HepG2 (cell line): ENCODE results near the gene WDR59. TPM values are rescaled to one million over a fixed set of nuclear protein-coding genes. Genes with fewer than 3 reads are reported as not detected.

Experiments used
- ATAC-seq: fragments of 200-7000 bp; cut with Tn5 transposase; 3 replicates; pipeline ENCODE4 v1.9.1; 2020; ENCODE audit warnings: mild to moderate bottlenecking, moderate library complexity
- BruUV-seq: library from RNA; stranded (reverse); fragments of 400-500 nt; replicated peaks from 2 replicates; lab custom pipeline; 2021; lab: Mats Ljungman, UMichigan
- CTCF ChIA-PET: fragments of 300-600 bp; formaldehyde crosslinking; extraction: SDS; loops from one replicate; lab custom pipeline; 2021; ENCODE audit warnings: low total read pairs, inconsistent platforms, low intra/inter-chr PET ratio; lab: Yijun Ruan, JAX
- POLR2A ChIA-PET: fragments of 350-600 bp; sonication (Branson Sonifier 250); formaldehyde crosslinking; loops from one replicate; lab custom pipeline; 2020; ENCODE audit warnings: antibody characterized with exemption, inconsistent platforms; lab: Yijun Ruan, JAX
- DNase-seq: peaks from one replicate; pipeline ENCODE4 v3.0.0-alpha.2; 2015; ENCODE audit warnings: low spot score
- FAIRE-seq: peaks from 3 replicates; lab custom pipeline; 2011; peaks lifted over from hg19 to GRCh38; lab: Jason Lieb, UNC
- H2AFZ ChIP-seq: one replicate; pipeline ENCODE4 v1.6.1; 2011; ENCODE audit warnings: low read length, inconsistent platforms
- H3K27ac ChIP-seq: fragments of 300-600 bp; 3 replicates; pipeline ENCODE4 v1.8.0; 2011; ENCODE audit warnings: mixed run types, mild to moderate bottlenecking, mixed read lengths, low read length, inconsistent platforms; ENCODE audit not compliant: insufficient read depth; ENCODE audit errors: extremely low read length
- H3K27me3 ChIP-seq, 2 experiments: fragments of 200-600 bp in 1 of 2; 2 replicates in 1 of 2; 3 replicates in 1 of 2; pipeline versions ENCODE4 v1.6.0 to v1.8.0; 2011; ENCODE audit warnings: low read length in 2 of 2, mild to moderate bottlenecking in 2 of 2, moderate library complexity in 2 of 2, inconsistent platforms in 1 of 2; ENCODE audit not compliant: insufficient read depth in 2 of 2, control insufficient read depth in 1 of 2
- H3K36me3 ChIP-seq, 2 experiments: fragments of 200-600 bp in 1 of 2; replicated peaks in 1 of 2; 2 replicates in 1 of 2; 3 replicates in 1 of 2; pipeline versions ENCODE4 v1.5.1 to v1.8.0; 2011; ENCODE audit warnings: low read length in 2 of 2, inconsistent platforms in 1 of 2; ENCODE audit not compliant: insufficient read depth in 2 of 2, control insufficient read depth in 1 of 2
- H3K4me1 ChIP-seq: 2 replicates; pipeline ENCODE4 v1.5.1; 2012; ENCODE audit warnings: low read length, inconsistent platforms; ENCODE audit not compliant: insufficient read depth
- H3K4me2 ChIP-seq: 2 replicates; pipeline ENCODE4 v1.6.0; 2011; ENCODE audit warnings: low read depth, low read length, inconsistent platforms
- H3K4me3 ChIP-seq, 3 experiments: fragments of 200-600 bp in 1 of 3; sonication (generic), shearing (Covaris generic) in 1 of 3; replicated peaks in 1 of 3; 2 replicates each; pipeline ENCODE4 v1.5.1; 2011 to 2016; ENCODE audit warnings: low read length in 3 of 3, inconsistent platforms in 2 of 3, low read depth in 2 of 3, mild to moderate bottlenecking in 2 of 3, control low read depth in 1 of 3, mixed read lengths in 1 of 3; ENCODE audit not compliant: insufficient read depth in 1 of 3
- H3K79me2 ChIP-seq: one replicate; pipeline ENCODE4 v1.6.1; 2011; ENCODE audit warnings: low read length, inconsistent platforms; ENCODE audit not compliant: insufficient read depth
- H3K9ac ChIP-seq: 2 replicates; pipeline ENCODE4 v1.6.0; 2011; ENCODE audit warnings: mild to moderate bottlenecking, low read depth, low read length, inconsistent platforms; ENCODE audit not compliant: insufficient read depth
- H3K9me3 ChIP-seq: 2 replicates; pipeline ENCODE4 v1.5.1; 2012; ENCODE audit warnings: mild to moderate bottlenecking, low read length
- H4K20me1 ChIP-seq: 2 replicates; pipeline ENCODE4 v1.6.0; 2011; ENCODE audit warnings: inconsistent platforms, mild to moderate bottlenecking, low read length, moderate library complexity; ENCODE audit not compliant: insufficient read depth
- ELF3 ChIP-seq: IDR thresholded peaks from 2 replicates; pipeline ENCODE4 v1.6.1; 2016; ENCODE audit warnings: missing genetic modification reagents, missing compliant biosample characterization
- HNRNPK ChIP-seq: fragments of 200-400 bp; formaldehyde crosslinking; IDR thresholded peaks from 2 replicates; pipeline ENCODE4 v1.6.1; 2018; ENCODE audit warnings: low read length, low read depth, moderate library complexity, mild to moderate bottlenecking; ENCODE audit not compliant: poor library complexity, severe bottlenecking
- NCOA1 ChIP-seq: sonication (generic); formaldehyde crosslinking; IDR thresholded peaks from 2 replicates; pipeline ENCODE4 v1.9.0; 2021; ENCODE audit warnings: missing genetic modification reagents
- NCOR1 ChIP-seq: fragments of 200-600 bp; sonication (generic); IDR thresholded peaks from 2 replicates; pipeline ENCODE4 v1.7.0; 2017; ENCODE audit warnings: antibody characterized with exemption, low read length, borderline replicate concordance
- ZNF660 ChIP-seq: sonication (generic); formaldehyde crosslinking; IDR thresholded peaks from 2 replicates; pipeline ENCODE4 v1.5.1; 2020; ENCODE audit warnings: mild to moderate bottlenecking, low read depth, missing genetic modification reagents, borderline replicate concordance
- ZNF740 ChIP-seq: sonication (generic); formaldehyde crosslinking; IDR thresholded peaks from 2 replicates; pipeline ENCODE4 v1.4.0; 2020; ENCODE audit warnings: missing genetic modification reagents
- WGBS: methylation state at CpG from one replicate; pipeline ENCODE4 v1.1.6; 2017; ENCODE audit warnings: low lambda C conversion rate; 5-methylcytosine and 5-hydroxymethylcytosine counted together
- in situ Hi-C: cut with HindIII; loops from 2 replicates; pipeline ENCODE4 v1.10.0; 2017; ENCODE audit warnings: low pct_unique_long_range_greater_than_20kb; ENCODE audit not compliant: extremely low pct_ligation_motif_present
- intact Hi-C: fragments of 100-400 bp; cut with micrococcal nuclease; formaldehyde crosslinking; loops from one replicate; pipeline ENCODE4 v1.10.0; 2022; ENCODE audit not compliant: unreplicated experiment
- polyA plus RNA-seq, 8 experiments: library from polyadenylated mRNA; depleted of rRNA in 3 of 8; stranded (reverse) in 7 of 8; unstranded in 1 of 8; fragments of >200 nt; fragmentation: Illumina TruSeq in 4 of 8; extraction: Trizol in 4 of 8; gene quantifications; 2 replicates each; pipeline versions ENCODE4 v1.2.1 to v1.2.3, GENCODE V29; 2011 to 2016; ENCODE audit warnings: low read depth in 4 of 8, missing spikeins in 1 of 8, mixed read lengths in 1 of 8; ENCODE audit not compliant: insufficient read depth in 1 of 8
- total RNA-seq, 5 experiments: library from RNA; depleted of rRNA; stranded (reverse); fragments of >200 nt; fragmentation: Illumina TruSeq; extraction: Trizol; gene quantifications; 2 replicates each; pipeline ENCODE4 v1.2.3, GENCODE V29; 2016; ENCODE audit warnings: low read depth in 1 of 5

The WDR59 gene
- total and polyA plus RNA-seq, 2 of the 13 experiments (the other 11 are each of a cell fraction or from before 2014, with no cell fraction given): 65.2 to 306 TPM

DNA sequence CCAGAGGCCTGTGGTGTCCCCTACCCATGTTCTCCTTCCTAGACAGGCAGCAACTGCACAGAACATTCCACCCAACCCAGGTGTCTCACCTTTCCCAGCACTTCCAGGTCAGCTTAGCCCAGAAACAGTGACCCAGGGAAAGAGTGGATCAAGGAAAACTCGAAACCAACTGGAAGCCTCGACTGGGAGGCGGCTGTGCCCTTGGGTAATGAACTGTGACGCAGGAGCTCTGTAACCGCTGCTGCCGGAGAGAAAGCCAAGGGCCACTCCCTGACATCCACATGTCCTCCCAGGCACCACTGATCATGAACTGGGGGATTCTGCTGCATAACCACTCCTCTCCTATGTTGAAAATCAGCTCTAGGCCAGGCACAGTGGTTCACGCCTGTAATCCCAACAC lies 34.4 kb downstream of the WDR59 start:
- no peaks in the 10 kb centered on the region for H4K20me1 ChIP-seq
- intact Hi-C loops (no loop called here), in situ Hi-C loops (no loop called here)
- TF ChIP-seq NCOA1 (CRISPR knock-in tag) (no peak), NCOR1 (no peak), ZNF660 (CRISPR knock-in tag) (no peak), ZNF740 (CRISPR knock-in tag) (no peak)
- no peaks in the 10 kb centered on the region for H3K79me2 ChIP-seq
- FAIRE-seq (no peak), ATAC-seq (0 out of 3 replicates have a peak, but pooled peaks have one; percentile 19), DNase-seq (no peak)
- WGBS: over 99% methylated on average over 7 of the region's 7 CpGs
- H3K4me2 ChIP-seq: no peak overlapping the region
- no peak overlapping the region for H2AFZ ChIP-seq
- H3K4me3 ChIP-seq: no peak overlapping the region
- H3K4me1 ChIP-seq: peaks cover 27% of the 10 kb centered on the region
- H3K9me3 ChIP-seq: no peaks in the 10 kb centered on the region
- peaks cover 29 to 72% of the 10 kb centered on the region in 2 experiments for H3K36me3 ChIP-seq
- CTCF ChIA-PET: no interaction called here
- no peaks in the 10 kb centered on the region for H3K27me3 ChIP-seq
- no TSS peak for BruUV-seq
- H3K27ac ChIP-seq: no peak overlapping the region
- POLR2A ChIA-PET: interaction anchor here (0.7 to 1.7 kb wide), 2 partner anchors 32 to 35 kb away, joined by 3 to 5 read pairs; partner anchors contain the start of gene WDR59
- H3K9ac ChIP-seq: no peak overlapping the region

- 98% methylated on average over 3 of the region's 3 CpGs for WGBS
- intact Hi-C loops (no loop called here), in situ Hi-C loops (no loop called here)
- DNase-seq (no peak), ATAC-seq (no peak), FAIRE-seq (no peak)
- POLR2A ChIA-PET: no interaction called here
- Histone ChIP-seq H3K36me3 (peaks cover 29 to 69% of the 10 kb centered on the region in 2 experiments), H3K4me3 (no peak overlapping the region), H3K79me2 (no peaks in the 10 kb centered on the region), H3K9ac (no peak overlapping the region), H3K27me3 (no peaks in the 10 kb centered on the region), H4K20me1 (no peaks in the 10 kb centered on the region), H3K4me1 (peaks cover 27% of the 10 kb centered on the region), H2AFZ (no peak overlapping the region), H3K4me2 (no peak overlapping the region), H3K27ac (peak overlapping the region; percentile 3), H3K9me3 (no peaks in the 10 kb centered on the region)
- no TSS peak for BruUV-seq
- CTCF ChIA-PET: no interaction called here
- TF ChIP-seq HNRNPK: peak; percentile 91
- TF ChIP-seq ELF3: no peak
Observed at GRCh38 chr16:74949309-74949708, 35.6 kb downstream of the WDR59 start.
